Measurements from ENCODE around the gene IQSEC3.
A peak's percentile ranks its signal among the peaks of the same experiment; 100 is the strongest.
"Not testable (repeated sequence)": the region's sequence is repeated elsewhere in the genome, so short reads cannot be mapped to it uniquely, and the experiment has no call there.

Gene IQSEC3

GRCh38 chr12:56683-57346 is 9.8 kb upstream of the IQSEC3 start:
- H3K9me3 ChIP-seq (ENCODE audit: insufficient read depth, low read length, severe bottlenecking): no peaks in the 10 kb centered on the region
- DNase-seq (no peak), ATAC-seq (ENCODE audit: insufficient read depth, low read depth) (no peak)
- H3K79me2 ChIP-seq (ENCODE audit: insufficient read depth, low read length): no peaks in the 10 kb centered on the region
- H3K36me3 ChIP-seq (ENCODE audit: insufficient read depth, low read length): no peaks in the 10 kb centered on the region
- H3K4me1 ChIP-seq (ENCODE audit: insufficient read depth, low read length): no peaks in the 10 kb centered on the region
- H3K4me3 ChIP-seq (ENCODE audit: low read depth in 1 of 2, low read length in 2 of 2): no peak overlapping the region
- no peak overlapping the region for H3K4me2 ChIP-seq (ENCODE audit: insufficient read depth, low read length)
- H4K20me1 ChIP-seq (ENCODE audit: insufficient read depth, low read length): no peaks in the 10 kb centered on the region
- no peak overlapping the region for H3K27ac ChIP-seq (ENCODE audit: low read length)
- TF ChIP-seq, protein P1, sequence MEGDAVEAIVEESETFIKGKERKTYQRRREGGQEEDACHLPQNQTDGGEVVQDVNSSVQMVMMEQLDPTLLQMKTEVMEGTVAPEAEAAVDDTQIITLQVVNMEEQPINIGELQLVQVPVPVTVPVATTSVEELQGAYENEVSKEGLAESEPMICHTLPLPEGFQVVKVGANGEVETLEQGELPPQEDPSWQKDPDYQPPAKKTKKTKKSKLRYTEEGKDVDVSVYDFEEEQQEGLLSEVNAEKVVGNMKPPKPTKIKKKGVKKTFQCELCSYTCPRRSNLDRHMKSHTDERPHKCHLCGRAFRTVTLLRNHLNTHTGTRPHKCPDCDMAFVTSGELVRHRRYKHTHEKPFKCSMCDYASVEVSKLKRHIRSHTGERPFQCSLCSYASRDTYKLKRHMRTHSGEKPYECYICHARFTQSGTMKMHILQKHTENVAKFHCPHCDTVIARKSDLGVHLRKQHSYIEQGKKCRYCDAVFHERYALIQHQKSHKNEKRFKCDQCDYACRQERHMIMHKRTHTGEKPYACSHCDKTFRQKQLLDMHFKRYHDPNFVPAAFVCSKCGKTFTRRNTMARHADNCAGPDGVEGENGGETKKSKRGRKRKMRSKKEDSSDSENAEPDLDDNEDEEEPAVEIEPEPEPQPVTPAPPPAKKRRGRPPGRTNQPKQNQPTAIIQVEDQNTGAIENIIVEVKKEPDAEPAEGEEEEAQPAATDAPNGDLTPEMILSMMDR (IDR thresholded peaks at IDR 0.05; ENCODE audit: borderline replicate concordance, extremely low read depth, low read length, poor library complexity, severe bottlenecking): no peak
- TF ChIP-seq EZH2 (IDR thresholded peaks at IDR 0.05; ENCODE audit: borderline replicate concordance, low read depth, low read length, severe bottlenecking): no peak
- peaks cover 5% of the 10 kb centered on the region for H3K27me3 ChIP-seq (ENCODE audit: insufficient read depth, low read length, poor library complexity)
- H3K9ac ChIP-seq (ENCODE audit: low read depth, low read length): no peak overlapping the region
- no peak overlapping the region for H2AFZ ChIP-seq (ENCODE audit: low read depth, low read length)

- no peak overlapping the region for H3K4me3 ChIP-seq (ENCODE audit: low read depth in 1 of 2, low read length in 2 of 2)
- no peak overlapping the region for H3K9ac ChIP-seq (ENCODE audit: low read depth, low read length)
- H4K20me1 ChIP-seq (ENCODE audit: insufficient read depth, low read length): no peaks in the 10 kb centered on the region
- H3K27me3 ChIP-seq (ENCODE audit: insufficient read depth, low read length, poor library complexity): peaks cover 5% of the 10 kb centered on the region
- no peak for DNase-seq
- H3K79me2 ChIP-seq (ENCODE audit: insufficient read depth, low read length): no peaks in the 10 kb centered on the region
- no peaks in the 10 kb centered on the region for H3K36me3 ChIP-seq (ENCODE audit: insufficient read depth, low read length)
- no peak for ATAC-seq (ENCODE audit: insufficient read depth, low read depth)
- H2AFZ ChIP-seq (ENCODE audit: low read depth, low read length): no peak overlapping the region
- no peaks in the 10 kb centered on the region for H3K4me1 ChIP-seq (ENCODE audit: insufficient read depth, low read length)
- TF ChIP-seq EZH2 (IDR thresholded peaks at IDR 0.05; ENCODE audit: borderline replicate concordance, low read depth, low read length, severe bottlenecking): no peak
- H3K27ac ChIP-seq (ENCODE audit: low read length): no peak overlapping the region
- no peaks in the 10 kb centered on the region for H3K9me3 ChIP-seq (ENCODE audit: insufficient read depth, low read length, severe bottlenecking)
- no peak overlapping the region for H3K4me2 ChIP-seq (ENCODE audit: insufficient read depth, low read length)
Observed at GRCh38 chr12:57539-57938, 9.0 kb upstream of the IQSEC3 start.

GRCh38 chr12:58832-59231 is 7.7 kb upstream of the IQSEC3 start:
- Histone ChIP-seq H3K4me1 (ENCODE audit: insufficient read depth, low read length) (no peaks in the 10 kb centered on the region), H2AFZ (ENCODE audit: low read depth, low read length) (no peak overlapping the region), H3K4me3 (ENCODE audit: low read depth in 1 of 2, low read length in 2 of 2) (no peak overlapping the region), H3K9me3 (ENCODE audit: insufficient read depth, low read length, severe bottlenecking) (no peaks in the 10 kb centered on the region), H4K20me1 (ENCODE audit: insufficient read depth, low read length) (no peaks in the 10 kb centered on the region), H3K79me2 (ENCODE audit: insufficient read depth, low read length) (no peaks in the 10 kb centered on the region), H3K9ac (ENCODE audit: low read depth, low read length) (no peak overlapping the region), H3K4me2 (ENCODE audit: insufficient read depth, low read length) (no peak overlapping the region), H3K27me3 (ENCODE audit: insufficient read depth, low read length, poor library complexity) (peaks cover 2% of the 10 kb centered on the region), H3K27ac (ENCODE audit: low read length) (no peak overlapping the region), H3K36me3 (ENCODE audit: insufficient read depth, low read length) (no peaks in the 10 kb centered on the region)
- ATAC-seq (ENCODE audit: insufficient read depth, low read depth) (no peak), DNase-seq (no peak)
- no peak for TF ChIP-seq EZH2 (IDR thresholded peaks at IDR 0.05; ENCODE audit: borderline replicate concordance, low read depth, low read length, severe bottlenecking)

- H3K79me2 ChIP-seq (ENCODE audit: insufficient read depth, low read length); H3K27me3 ChIP-seq (ENCODE audit: insufficient read depth, low read length, poor library complexity); H4K20me1 ChIP-seq (ENCODE audit: insufficient read depth, low read length); H3K9ac ChIP-seq (ENCODE audit: low read depth, low read length); H3K4me3 ChIP-seq (ENCODE audit: low read depth in 1 of 2, low read length in 2 of 2); H3K27ac ChIP-seq (ENCODE audit: low read length); H3K36me3 ChIP-seq (ENCODE audit: insufficient read depth, low read length); DNase-seq; H3K4me1 ChIP-seq (ENCODE audit: insufficient read depth, low read length); H3K9me3 ChIP-seq (ENCODE audit: insufficient read depth, low read length, severe bottlenecking); H3K4me2 ChIP-seq (ENCODE audit: insufficient read depth, low read length); ATAC-seq (ENCODE audit: insufficient read depth, low read depth); H2AFZ ChIP-seq (ENCODE audit: low read depth, low read length): not testable (repeated sequence)
Observed at GRCh38 chr12:61845-62244, 4.7 kb upstream of the IQSEC3 start.

DNA sequence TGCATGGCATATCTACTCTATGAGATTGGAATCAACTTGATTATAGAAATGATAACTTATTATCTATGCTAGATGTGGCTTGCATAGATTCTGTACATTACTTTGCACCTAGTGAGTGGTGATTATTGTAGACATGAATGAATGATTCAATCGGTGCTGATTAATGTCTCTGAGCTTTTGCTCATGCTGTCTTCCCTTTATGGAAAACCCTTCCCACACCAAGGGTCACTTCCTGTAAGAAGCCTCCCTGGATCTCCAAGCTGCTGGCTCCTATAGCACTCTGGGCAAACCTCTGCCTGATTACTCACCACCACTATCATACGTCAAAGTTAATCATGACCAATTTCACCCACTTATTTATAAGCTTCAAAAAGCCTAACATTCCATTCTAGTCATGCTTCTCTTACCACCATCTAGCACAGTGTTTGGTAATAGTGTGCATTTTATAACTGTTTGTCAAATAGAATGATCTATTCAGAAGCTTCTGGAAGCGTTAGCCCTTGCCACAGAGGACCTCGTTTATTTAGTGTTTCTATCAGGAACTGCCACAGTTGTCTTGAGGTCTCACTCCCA is 990 bp upstream of the IQSEC3 start:
- not testable (repeated sequence) for ATAC-seq (ENCODE audit: insufficient read depth, low read depth); H3K4me2 ChIP-seq (ENCODE audit: insufficient read depth, low read length); H3K27ac ChIP-seq (ENCODE audit: low read length)

DNA sequence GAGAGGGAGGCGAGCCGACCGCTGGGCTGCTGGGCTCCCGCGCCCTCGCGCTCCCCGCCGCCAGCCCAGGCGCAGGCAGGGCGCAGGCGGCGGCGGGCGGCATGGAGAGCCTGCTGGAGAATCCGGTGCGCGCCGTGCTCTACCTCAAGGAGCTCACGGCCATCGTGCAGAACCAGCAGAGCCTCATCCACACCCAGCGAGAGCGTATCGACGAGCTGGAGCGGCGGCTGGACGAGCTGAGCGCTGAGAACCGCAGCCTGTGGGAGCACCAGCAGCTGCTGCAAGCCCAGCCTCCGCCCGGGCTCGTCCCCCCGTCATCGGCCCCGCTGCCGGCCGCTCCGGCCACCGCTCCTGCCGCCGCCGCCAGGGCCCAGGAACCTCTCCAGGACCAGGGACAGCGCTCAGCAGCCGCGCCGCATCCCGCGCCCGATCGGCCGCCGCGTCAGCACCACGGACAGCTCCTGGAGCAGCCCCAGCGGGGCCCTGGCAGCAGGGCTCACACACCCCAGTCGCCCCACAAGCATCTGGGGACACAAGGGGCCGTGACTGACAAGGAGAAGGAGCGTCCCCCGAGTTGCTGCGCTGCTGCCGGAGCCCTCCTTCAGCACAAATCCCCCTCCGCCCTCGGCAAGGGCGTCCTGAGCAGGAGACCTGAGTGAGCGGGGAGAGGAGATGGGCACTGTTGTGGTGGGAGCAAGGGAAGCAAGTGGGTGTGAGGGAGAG is 376 bp downstream of the IQSEC3 start:
- ATAC-seq (ENCODE audit: insufficient read depth, low read depth) (peak; percentile 96), DNase-seq (peak; percentile 33)
- not testable (repeated sequence) for H4K20me1 ChIP-seq (ENCODE audit: insufficient read depth, low read length); H3K79me2 ChIP-seq (ENCODE audit: insufficient read depth, low read length); H3K9ac ChIP-seq (ENCODE audit: low read depth, low read length); H3K9me3 ChIP-seq (ENCODE audit: insufficient read depth, low read length, severe bottlenecking); H3K4me1 ChIP-seq (ENCODE audit: insufficient read depth, low read length); H3K27me3 ChIP-seq (ENCODE audit: insufficient read depth, low read length, poor library complexity); H3K27ac ChIP-seq (ENCODE audit: low read length); H2AFZ ChIP-seq (ENCODE audit: low read depth, low read length); H3K36me3 ChIP-seq (ENCODE audit: insufficient read depth, low read length); H3K4me3 ChIP-seq (ENCODE audit: low read depth in 1 of 2, low read length in 2 of 2); H3K4me2 ChIP-seq (ENCODE audit: insufficient read depth, low read length)

More for the DNA sequence above, 990 bp upstream of the IQSEC3 start:
- not testable (repeated sequence) for DNase-seq; H2AFZ ChIP-seq (ENCODE audit: low read depth, low read length); H3K4me3 ChIP-seq (ENCODE audit: low read depth in 1 of 2, low read length in 2 of 2); H3K9me3 ChIP-seq (ENCODE audit: insufficient read depth, low read length, severe bottlenecking); H4K20me1 ChIP-seq (ENCODE audit: insufficient read depth, low read length); H3K79me2 ChIP-seq (ENCODE audit: insufficient read depth, low read length); H3K9ac ChIP-seq (ENCODE audit: low read depth, low read length); H3K27me3 ChIP-seq (ENCODE audit: insufficient read depth, low read length, poor library complexity); H3K4me1 ChIP-seq (ENCODE audit: insufficient read depth, low read length); H3K36me3 ChIP-seq (ENCODE audit: insufficient read depth, low read length)

DNA sequence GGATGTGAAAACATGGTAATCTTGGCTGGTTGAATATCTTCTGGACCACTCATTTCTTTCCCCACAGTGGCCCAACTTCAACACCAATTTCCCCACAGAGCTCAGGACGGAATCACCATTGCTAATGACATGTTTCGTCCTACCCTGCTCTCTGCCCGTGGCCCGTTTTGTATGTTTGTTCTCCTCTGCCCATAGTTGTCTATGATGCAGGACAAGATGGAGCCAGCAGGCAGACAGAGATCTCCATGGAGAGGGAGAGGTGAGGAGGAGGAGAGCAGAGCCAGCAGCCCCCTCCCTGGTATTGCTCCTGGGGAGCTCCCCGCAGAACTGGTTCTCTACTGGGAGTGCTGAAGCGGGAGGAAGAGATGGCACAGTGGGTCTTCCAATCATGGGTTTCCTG is 3.1 kb downstream of the IQSEC3 start:
- H3K9ac ChIP-seq (ENCODE audit: low read depth, low read length); DNase-seq; H3K27me3 ChIP-seq (ENCODE audit: insufficient read depth, low read length, poor library complexity); H3K4me1 ChIP-seq (ENCODE audit: insufficient read depth, low read length); H3K79me2 ChIP-seq (ENCODE audit: insufficient read depth, low read length); H2AFZ ChIP-seq (ENCODE audit: low read depth, low read length); H3K9me3 ChIP-seq (ENCODE audit: insufficient read depth, low read length, severe bottlenecking); H3K4me2 ChIP-seq (ENCODE audit: insufficient read depth, low read length); H3K4me3 ChIP-seq (ENCODE audit: low read depth in 1 of 2, low read length in 2 of 2); H3K36me3 ChIP-seq (ENCODE audit: insufficient read depth, low read length); H3K27ac ChIP-seq (ENCODE audit: low read length); H4K20me1 ChIP-seq (ENCODE audit: insufficient read depth, low read length); ATAC-seq (ENCODE audit: insufficient read depth, low read depth): not testable (repeated sequence)

Data from DND-41 (cell line).